T1000 (cell line): ENCODE data around the gene SPATC1L.
"Not testable (repeated sequence)": the region's sequence is repeated elsewhere in the genome, so short reads cannot be mapped to it uniquely, and the experiment has no call there.

Source experiments
- DNase-seq: peaks from one replicate; lab custom pipeline; 2025; ENCODE audit warnings: mixed read lengths; lab: John Stamatoyannopoulos, UW

SPATC1L gene

GRCh38 chr21:46150491-46151121 lies 33.7 kb downstream of the SPATC1L start:
- no peak for DNase-seq

DNA sequence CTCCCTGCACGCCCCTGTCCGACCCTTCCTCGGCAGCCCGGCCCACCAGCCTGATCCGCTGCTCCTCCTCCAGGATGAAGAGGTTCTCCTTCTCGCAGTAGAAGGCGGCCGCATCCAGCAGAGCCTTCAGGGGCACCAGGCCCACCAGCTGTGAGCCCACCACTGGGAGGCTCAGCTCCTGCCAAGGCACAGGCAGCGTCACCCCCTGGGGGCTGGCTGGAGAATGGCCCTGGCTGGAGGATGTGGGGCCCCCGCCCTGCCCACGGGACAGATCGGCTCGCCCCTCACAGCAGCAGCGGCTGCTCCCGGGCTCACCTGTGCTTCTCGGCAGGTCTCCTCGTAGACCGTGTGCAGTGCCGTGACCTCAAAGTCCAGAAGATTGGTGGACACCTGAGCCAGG lies 34.2 kb downstream of the SPATC1L start:
- DNase-seq: no peak

DNA sequence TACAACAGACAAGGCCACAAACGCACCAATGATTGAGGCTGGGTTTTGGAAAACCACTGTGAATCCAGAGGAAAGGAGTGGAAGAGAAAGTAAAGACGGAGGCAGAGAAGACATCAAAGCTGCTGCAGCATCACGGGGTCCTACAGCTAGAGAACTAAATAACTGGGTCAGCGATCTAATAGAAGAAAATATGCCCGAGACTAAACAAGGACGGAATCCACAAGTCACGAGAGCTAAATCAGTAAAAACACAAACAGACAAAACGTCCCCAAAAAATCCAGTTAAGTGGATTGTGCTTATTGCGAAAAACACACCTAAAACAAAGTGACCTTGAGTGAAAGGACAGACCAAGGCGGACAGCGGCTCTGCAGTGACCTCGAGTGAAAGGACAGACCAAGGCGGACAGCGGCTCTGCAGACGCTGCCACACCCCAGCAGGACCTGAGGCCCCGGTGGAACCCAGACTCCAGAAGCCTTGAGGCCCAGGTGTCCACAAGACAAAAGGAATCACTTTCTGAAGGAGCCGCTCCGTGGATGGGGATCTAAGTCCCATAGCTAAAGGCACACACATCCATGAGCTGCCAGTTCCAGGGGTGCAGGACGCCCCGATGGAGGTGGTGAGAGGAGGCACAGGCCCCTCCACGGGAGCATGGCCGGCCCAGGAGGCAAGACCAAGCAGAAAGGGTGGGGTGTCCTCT lies 34.9 kb downstream of the SPATC1L start:
- DNase-seq: no peak

DNA sequence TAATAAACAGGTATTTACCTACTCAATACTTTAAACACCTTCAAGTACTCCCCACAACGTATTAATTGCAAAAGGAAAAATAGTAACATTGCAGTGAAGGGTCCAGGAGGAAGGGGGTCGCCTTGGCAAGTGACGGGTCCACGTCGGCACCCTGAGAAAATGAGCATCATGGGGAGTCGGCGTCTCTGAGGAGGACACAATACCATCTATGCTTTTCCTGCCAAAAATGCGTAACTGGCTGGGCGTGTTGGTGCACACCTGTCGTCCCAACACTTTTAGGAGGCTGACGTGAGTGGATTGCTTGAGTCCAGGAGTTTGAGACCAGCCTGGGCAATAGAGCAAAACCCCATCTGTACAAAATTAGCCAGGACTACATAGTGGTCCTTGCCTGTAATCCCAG lies 36.2 kb downstream of the SPATC1L start:
- no peak for DNase-seq

DNA sequence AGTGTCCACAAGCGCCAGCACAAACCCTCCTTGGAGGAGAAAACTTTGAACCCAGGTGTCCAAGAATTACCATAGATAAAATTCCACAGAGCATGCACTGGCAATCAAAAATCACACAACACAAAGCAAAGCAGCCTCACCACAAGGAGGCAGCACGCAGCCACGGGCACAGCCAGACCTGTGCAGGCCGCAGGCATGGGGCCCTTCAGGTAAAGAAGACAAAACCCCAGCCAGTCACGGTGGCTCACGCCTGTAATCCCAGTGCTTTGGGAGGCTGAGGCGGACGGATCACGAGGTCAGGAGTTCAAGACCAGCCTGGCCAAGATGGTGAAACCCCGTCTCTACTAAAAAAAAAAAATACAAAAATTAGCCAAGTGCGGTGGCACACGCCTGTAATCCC lies 36.8 kb downstream of the SPATC1L start:
- DNase-seq: not testable (repeated sequence)

- no peak for DNase-seq
Observed at GRCh38 chr21:46146856-46147255, 37.4 kb downstream of the SPATC1L start.

DNA sequence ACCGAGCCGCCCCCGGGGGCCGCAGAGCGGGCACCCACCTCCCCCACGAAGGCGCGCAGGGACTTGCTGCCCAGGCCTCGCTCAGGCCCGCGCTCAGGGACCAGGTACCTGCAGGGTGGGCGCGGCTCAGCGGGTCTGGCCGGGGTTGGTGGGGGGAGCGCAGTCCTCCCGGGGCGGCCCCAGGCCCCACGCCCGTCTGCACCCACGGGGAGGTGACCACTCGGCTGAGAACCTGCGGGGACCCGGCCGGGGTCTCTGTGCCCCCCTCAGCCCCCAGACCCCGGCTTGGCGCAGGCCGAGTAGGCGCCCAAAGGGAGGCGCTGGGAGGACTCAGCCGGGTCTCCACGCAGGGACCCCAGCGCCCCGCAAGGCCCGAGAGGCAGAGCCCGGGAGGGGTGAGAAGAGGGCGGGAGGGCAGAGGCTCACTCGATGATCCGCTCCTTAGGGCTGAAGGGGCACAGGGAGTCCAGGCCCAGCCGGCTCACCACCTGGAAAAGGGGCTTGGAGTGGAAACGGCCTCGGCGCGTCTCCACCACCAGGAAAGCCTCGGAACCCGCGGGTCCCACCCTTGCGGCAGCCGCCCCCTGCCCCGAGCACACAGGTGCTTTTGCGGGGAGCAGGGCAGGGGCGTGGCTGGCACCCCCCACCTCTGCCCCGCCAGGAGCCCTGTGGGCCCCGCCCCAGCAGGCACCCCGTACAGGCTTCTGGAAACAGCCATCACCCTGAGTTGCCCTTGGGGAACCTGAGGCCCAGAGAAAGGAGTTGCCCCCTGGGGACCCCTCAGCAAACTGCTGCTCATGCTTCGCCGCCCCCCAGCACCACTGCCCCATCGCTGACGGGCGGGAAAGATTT lies 38.2 kb downstream of the SPATC1L start:
- no peak for DNase-seq

DNA sequence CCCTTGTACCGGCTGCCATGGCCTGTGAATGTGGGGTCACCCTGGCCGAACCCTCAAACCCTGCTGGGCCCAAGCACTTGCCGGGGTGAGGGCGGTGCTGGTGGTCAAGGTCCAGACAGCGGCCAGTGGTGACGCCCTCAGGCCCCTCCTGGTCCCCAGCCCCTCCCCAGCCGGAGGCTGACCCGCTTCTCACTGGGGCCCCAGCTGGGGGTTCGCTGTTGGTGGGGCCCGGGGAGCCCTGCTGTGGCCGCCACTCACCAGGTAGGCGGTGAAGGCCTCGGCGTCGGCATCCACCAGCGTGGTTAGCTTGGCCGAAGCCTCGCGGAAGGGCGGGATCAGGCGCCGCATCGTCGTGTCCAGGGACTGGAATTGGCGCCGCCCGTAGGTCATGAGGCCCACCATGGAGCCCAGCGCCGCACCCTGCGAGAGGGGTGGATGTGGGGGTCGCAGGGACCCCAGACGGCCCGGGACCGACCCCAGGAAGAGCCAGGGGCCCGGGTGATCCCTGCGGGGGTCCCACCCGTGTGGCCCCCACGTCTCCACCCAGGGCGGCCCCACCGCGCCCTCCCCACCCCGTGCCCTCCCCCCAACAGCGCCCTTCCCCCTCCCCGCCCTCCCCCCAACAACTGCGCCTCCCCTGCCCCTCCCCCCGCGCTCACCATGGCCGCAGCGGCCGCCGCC lies 39.0 kb downstream of the SPATC1L start:
- no peak for DNase-seq

GRCh38 chr21:46144464-46145070 lies 39.7 kb downstream of the SPATC1L start:
- DNase-seq: no peak

DNA sequence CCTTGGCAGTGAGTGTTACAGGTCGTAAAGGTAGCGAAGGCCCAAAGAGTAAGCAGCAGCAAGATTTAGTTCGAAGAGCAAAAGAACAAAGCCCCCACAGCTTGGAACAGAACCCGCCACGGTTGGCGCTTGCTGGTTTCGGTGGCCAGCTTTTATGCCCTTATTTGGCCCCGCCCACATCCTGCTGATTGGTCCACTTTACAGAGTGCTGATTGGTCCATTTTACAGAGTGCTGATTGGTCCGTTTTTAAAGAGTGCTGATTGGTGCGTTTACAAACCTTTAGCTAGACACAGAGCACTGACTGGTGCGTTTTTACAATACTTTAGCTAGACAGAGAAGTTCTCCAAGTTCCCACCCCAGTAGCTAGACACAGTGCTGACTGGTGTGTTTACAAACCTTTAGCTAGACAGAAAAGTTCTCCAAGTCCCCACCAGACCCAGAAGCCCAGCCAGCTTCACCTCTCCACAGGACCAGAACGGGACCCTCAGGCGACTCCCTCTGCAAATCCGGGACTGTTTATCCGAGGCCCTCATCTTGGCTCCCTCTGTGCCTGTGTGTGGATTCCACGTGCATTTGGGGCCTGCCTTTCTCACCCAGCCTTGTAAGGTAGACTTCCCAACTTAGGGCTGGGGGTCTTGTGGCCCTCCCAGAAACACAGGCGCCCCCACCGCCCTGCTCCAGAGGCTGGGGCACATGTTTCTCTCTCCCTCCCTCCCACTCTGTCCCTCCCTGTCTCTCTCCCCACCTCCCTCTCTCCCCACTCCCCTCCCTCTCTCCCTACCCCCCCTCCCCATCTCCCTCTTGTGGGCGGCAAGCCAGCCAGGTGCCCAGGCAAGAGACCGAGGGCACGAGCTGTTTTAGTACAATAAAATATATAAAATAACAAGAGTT lies 41.4 kb downstream of the SPATC1L start:
- peak; percentile 74 for DNase-seq

DNA sequence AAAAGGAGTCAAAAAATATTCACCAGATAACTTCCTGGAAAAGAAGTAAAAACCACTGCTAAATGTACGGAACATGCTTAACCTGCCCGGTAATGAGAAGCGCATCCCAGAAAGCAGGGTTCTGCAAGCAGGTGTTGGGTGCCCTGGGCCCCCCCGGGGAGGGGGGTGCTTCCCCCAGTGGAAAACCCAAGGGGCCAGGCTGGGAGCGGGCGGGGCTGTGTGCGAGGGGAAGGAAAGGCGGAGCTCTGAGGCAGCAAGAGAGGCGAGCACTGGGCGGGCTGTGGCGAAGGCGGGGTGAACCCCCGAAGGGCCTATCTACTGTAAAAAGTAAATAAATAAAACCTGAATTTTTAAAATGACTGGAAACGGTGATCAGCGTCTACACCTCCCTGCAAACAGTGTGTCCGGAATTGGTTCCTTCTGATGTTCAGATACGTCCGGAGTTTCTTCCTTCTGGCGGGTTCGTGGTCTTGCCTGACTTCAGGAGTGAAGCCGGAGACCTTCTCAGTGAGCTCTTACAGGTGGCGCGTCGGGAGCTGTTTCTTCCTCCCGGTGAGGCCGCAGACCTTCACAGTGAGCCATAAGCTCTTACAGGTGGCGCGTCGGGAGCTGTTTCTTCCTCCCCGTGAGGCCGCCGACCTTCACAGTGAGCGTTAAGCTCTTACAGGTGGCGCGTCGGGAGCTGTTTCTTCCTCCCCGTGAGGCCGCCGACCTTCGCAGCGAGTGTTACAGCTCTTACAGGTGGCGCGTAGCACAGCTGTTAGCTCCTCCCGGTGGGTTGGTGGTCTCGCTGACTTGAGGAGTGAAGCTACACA lies 42.3 kb downstream of the SPATC1L start:
- no peak for DNase-seq

DNA sequence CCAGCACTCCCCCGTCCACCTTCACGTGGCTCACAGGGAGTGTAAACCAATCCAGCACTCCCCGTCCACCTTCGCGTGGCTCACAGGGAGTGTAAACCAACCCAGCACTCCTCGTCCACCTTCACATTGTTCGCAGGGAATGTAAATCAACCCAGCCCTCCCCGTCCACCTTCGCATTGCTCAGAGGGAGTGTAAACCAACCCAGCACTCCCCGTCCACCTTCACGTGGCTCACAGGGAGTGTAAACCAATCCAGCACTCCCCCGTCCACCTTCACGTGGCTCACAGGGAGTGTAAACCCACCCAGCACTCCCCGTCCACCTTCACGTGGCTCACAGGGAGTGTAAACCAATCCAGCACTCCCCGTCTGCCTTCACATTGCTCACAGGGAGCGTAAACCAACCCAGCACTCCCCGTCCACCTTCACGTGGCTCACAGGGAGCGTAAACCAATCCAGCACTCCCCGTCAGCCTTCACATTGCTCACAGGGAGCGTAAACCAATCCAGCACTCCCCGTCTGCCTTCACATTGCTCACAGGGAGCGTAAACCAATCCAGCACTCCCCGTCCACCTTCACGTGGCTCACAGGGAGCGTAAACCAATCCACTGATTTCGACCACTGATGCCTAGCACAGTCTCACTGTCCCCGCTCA lies 43.8 kb downstream of the SPATC1L start:
- DNase-seq: peak; percentile 23

DNA sequence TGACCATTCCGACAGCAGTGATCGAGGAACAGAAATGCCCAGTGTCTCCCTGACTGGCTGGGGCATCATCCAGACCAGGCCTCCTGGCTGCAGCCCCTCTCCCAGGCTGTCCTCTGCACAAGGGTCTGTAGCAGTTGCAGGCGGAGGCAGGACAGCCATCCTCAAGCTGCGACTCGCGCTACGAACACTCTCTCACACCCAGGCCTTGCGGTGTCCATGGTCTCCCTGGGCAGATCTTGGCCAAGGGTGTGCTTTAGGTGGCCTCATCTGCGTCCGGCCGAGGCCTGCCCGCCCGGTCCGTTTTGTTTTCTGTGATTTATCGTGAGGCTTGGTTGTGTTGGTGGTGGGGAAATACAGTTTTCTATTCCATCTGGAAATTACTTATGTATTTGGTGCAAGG lies 44.6 kb downstream of the SPATC1L start:
- DNase-seq: no peak

GRCh38 chr21:46138383-46138970 lies 45.8 kb downstream of the SPATC1L start:
- no peak for DNase-seq

DNA sequence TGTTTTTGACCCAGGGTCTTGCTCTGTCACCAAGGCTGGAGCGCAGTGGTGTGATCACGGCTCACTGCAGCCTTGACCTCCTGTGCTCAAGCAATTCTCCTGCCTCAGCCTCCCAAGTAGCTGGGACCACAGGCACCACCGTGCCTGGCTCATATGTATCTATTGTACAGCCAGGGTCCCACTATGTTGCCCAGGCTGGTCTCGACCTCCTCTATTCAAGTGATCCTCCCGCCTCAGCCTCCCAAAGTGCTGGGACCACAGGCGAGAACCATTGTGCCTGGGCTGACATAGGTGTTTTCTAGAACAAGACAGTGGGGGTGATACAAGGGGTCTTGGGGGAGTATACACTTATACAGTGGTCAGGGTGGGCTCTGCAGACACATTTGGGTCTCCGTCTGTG lies 46.4 kb downstream of the SPATC1L start:
- no peak for DNase-seq

- no peak for DNase-seq
Observed at GRCh38 chr21:46136739-46137349, 47.4 kb downstream of the SPATC1L start.

DNA sequence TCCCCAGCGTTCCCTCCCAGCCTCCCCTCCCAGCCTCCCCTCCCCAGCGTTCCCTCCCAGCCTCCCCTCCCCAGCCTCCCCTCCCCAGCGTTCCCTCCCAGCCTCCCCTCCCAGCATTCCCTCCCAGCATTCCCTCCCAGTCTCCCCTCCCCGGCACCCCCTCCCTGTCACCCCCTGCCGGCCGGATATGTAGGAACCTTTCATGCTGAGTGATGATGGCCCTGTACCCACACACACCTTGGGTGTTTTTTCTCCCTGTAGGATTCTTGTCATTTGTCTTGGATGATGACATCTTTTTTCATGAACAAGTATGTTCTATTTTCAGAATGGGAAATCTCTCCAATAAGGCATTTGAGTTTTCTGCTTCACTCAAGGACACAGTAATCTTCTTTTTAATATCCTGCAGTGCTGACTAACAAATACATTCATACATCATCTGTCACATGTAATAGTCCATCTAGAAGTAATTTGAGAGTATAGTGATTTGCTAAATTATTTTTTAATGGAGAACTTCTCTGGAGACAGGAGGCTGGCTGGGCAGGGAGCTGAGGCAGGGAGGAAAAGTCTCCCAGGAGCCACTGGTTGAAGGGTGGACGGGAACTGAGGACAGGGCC lies 48.4 kb downstream of the SPATC1L start:
- DNase-seq: no peak
